Measurements from ENCODE around the gene TMEM80.

DNA sequence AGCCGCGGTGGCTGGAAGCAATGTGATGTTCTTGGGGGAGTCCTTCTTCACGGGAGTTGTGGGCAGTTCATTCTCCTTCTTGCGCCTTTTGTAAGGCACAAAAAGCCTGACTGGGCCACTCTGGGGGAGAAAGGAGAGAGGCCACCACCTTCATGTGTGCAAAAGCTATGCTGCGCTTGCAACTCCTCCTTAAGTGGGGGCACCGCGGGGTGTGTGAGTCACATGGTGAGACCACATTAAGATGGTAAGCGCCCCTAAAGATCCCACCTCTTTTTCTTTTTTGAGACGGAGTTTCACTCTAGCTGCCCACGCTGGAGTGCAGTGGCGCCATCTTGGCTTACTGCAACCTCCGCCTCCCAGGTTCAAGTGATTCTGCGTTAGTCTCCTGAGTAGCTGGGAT, 14.6 kb upstream of the TMEM80 start:
- TF ChIP-seq, protein P1, sequence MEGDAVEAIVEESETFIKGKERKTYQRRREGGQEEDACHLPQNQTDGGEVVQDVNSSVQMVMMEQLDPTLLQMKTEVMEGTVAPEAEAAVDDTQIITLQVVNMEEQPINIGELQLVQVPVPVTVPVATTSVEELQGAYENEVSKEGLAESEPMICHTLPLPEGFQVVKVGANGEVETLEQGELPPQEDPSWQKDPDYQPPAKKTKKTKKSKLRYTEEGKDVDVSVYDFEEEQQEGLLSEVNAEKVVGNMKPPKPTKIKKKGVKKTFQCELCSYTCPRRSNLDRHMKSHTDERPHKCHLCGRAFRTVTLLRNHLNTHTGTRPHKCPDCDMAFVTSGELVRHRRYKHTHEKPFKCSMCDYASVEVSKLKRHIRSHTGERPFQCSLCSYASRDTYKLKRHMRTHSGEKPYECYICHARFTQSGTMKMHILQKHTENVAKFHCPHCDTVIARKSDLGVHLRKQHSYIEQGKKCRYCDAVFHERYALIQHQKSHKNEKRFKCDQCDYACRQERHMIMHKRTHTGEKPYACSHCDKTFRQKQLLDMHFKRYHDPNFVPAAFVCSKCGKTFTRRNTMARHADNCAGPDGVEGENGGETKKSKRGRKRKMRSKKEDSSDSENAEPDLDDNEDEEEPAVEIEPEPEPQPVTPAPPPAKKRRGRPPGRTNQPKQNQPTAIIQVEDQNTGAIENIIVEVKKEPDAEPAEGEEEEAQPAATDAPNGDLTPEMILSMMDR (IDR thresholded peaks at IDR 0.05) = no peak
- TF ChIP-seq POLR2A (IDR thresholded peaks at IDR 0.05) (no peak), POLR2AphosphoS5 (IDR thresholded peaks at IDR 0.05) (no peak), EP300 (IDR thresholded peaks at IDR 0.05) (no peak)
